Stimulated activated effector memory CD8-positive, alpha-beta T cell treated with anti-CD3 and anti-CD28 coated beads, Interleukin-12 subunit alpha, Interleukin-12 subunit beta, amount 100 ng/mL, for 72 hours (primary cell): Measurements from ENCODE around the gene AMELX.

Experiments used
- ATAC-seq: fragments of 150-1000 bp; cut with Tn5 transposase; 2 replicates; pipeline ENCODE4 v1.10.0; 2021
- DNase-seq, 2 donors: peaks; one replicate each; pipeline ENCODE4 v3.0.0; 2021 to 2022; ENCODE audit warnings: low spot score in 2 of 2
- H3K27ac Mint-ChIP-seq: one replicate; pipeline ENCODE4 v1.8.0; 2022; ENCODE audit warnings: mild to moderate bottlenecking, mixed read lengths
- H3K36me3 Mint-ChIP-seq: one replicate; pipeline ENCODE4 v1.8.0; 2022; ENCODE audit warnings: mild to moderate bottlenecking, mixed read lengths
- H3K4me1 Mint-ChIP-seq: one replicate; pipeline ENCODE4 v1.8.0; 2022; ENCODE audit warnings: mixed read lengths
- H3K4me3 Mint-ChIP-seq: one replicate; pipeline ENCODE4 v1.8.0; 2022; ENCODE audit warnings: mild to moderate bottlenecking, mixed read lengths
- H3K9me3 Mint-ChIP-seq: one replicate; pipeline ENCODE4 v1.8.0; 2022; ENCODE audit warnings: mixed read lengths

Gene AMELX

GRCh38 chrX:11285651-11286050 lies 7.6 kb upstream of the AMELX start:
- Mint-ChIP-seq H3K27ac (no peak overlapping the region), H3K4me3 (no peak overlapping the region), H3K9me3 (no peaks in the 10 kb centered on the region), H3K4me1 (no peaks in the 10 kb centered on the region), H3K36me3 (no peaks in the 10 kb centered on the region)
- no peak for ATAC-seq
- DNase-seq = no peak

GRCh38 chrX:11287505-11287904 lies 5.7 kb upstream of the AMELX start:
- H3K4me3 Mint-ChIP-seq = no peak overlapping the region
- no peaks in the 10 kb centered on the region for H3K4me1 Mint-ChIP-seq
- no peaks in the 10 kb centered on the region for H3K36me3 Mint-ChIP-seq
- H3K9me3 Mint-ChIP-seq = no peaks in the 10 kb centered on the region
- no peak overlapping the region for H3K27ac Mint-ChIP-seq
- DNase-seq = no peak
- no peak for ATAC-seq

- DNase-seq (no peak), ATAC-seq (no peak)
- Mint-ChIP-seq H3K4me1 (no peaks in the 10 kb centered on the region), H3K9me3 (no peaks in the 10 kb centered on the region), H3K4me3 (no peak overlapping the region), H3K36me3 (no peaks in the 10 kb centered on the region), H3K27ac (no peak overlapping the region)
Measured at GRCh38 chrX:11290416-11291102, 2.7 kb upstream of the AMELX start.

GRCh38 chrX:11296051-11296450 lies 2.8 kb downstream of the AMELX start:
- no peaks in the 10 kb centered on the region for H3K9me3 Mint-ChIP-seq
- no peak overlapping the region for H3K27ac Mint-ChIP-seq
- ATAC-seq = no peak
- H3K4me1 Mint-ChIP-seq = no peaks in the 10 kb centered on the region
- no peak for DNase-seq
- no peaks in the 10 kb centered on the region for H3K36me3 Mint-ChIP-seq
- H3K4me3 Mint-ChIP-seq = no peak overlapping the region

- Mint-ChIP-seq H3K4me3 (no peak overlapping the region), H3K36me3 (no peaks in the 10 kb centered on the region), H3K9me3 (no peaks in the 10 kb centered on the region)
Measured at GRCh38 chrX:11298600-11298999, 5.4 kb downstream of the AMELX start.

GRCh38 chrX:11304829-11305228 lies 11.6 kb downstream of the AMELX start:
- no peak for ATAC-seq
- no peaks in the 10 kb centered on the region for H3K9me3 Mint-ChIP-seq
- H3K4me3 Mint-ChIP-seq = no peak overlapping the region

More at GRCh38 chrX:11298600-11298999, 5.4 kb downstream of the AMELX start:
- no peak overlapping the region for H3K27ac Mint-ChIP-seq
- H3K4me1 Mint-ChIP-seq = no peaks in the 10 kb centered on the region
- DNase-seq (no peak), ATAC-seq (no peak)

GRCh38 chrX:11305641-11306040 lies 12.4 kb downstream of the AMELX start:
- no peak for DNase-seq
- Mint-ChIP-seq H3K4me3 (no peak overlapping the region), H3K9me3 (no peaks in the 10 kb centered on the region), H3K36me3 (no peaks in the 10 kb centered on the region), H3K4me1 (no peaks in the 10 kb centered on the region), H3K27ac (no peak overlapping the region)
- ATAC-seq = no peak

More at GRCh38 chrX:11304829-11305228, 11.6 kb downstream of the AMELX start:
- H3K27ac Mint-ChIP-seq = no peak overlapping the region
- H3K36me3 Mint-ChIP-seq = no peaks in the 10 kb centered on the region
- DNase-seq = no peak
- H3K4me1 Mint-ChIP-seq = no peaks in the 10 kb centered on the region

- Mint-ChIP-seq H3K4me1 (no peaks in the 10 kb centered on the region), H3K27ac (no peak overlapping the region), H3K4me3 (no peak overlapping the region), H3K9me3 (peaks cover 3% of the 10 kb centered on the region), H3K36me3 (no peaks in the 10 kb centered on the region)
- ATAC-seq = no peak
- no peak for DNase-seq
Measured at GRCh38 chrX:11309220-11309619, 16.0 kb downstream of the AMELX start.

- no peak overlapping the region for H3K4me3 Mint-ChIP-seq
- no peak overlapping the region for H3K27ac Mint-ChIP-seq
- no peak for DNase-seq
- no peak for ATAC-seq
- H3K36me3 Mint-ChIP-seq = no peaks in the 10 kb centered on the region
- no peaks in the 10 kb centered on the region for H3K4me1 Mint-ChIP-seq
- H3K9me3 Mint-ChIP-seq = peaks cover 3% of the 10 kb centered on the region
Measured at GRCh38 chrX:11311706-11312105, 18.5 kb downstream of the AMELX start.

- DNase-seq (no peak), ATAC-seq (no peak)
- H3K4me1 Mint-ChIP-seq = no peaks in the 10 kb centered on the region
- no peaks in the 10 kb centered on the region for H3K36me3 Mint-ChIP-seq
- no peak overlapping the region for H3K27ac Mint-ChIP-seq
- H3K4me3 Mint-ChIP-seq = no peak overlapping the region
- no peaks in the 10 kb centered on the region for H3K9me3 Mint-ChIP-seq
Measured at GRCh38 chrX:11319806-11320520, 26.8 kb downstream of the AMELX start.

- DNase-seq (no peak), ATAC-seq (no peak)
- Mint-ChIP-seq H3K27ac (no peak overlapping the region), H3K4me3 (no peak overlapping the region), H3K9me3 (no peaks in the 10 kb centered on the region), H3K36me3 (no peaks in the 10 kb centered on the region), H3K4me1 (no peaks in the 10 kb centered on the region)
Measured at GRCh38 chrX:11321986-11322385, 28.8 kb downstream of the AMELX start.

GRCh38 chrX:11328134-11328533 lies 34.9 kb downstream of the AMELX start:
- no peak overlapping the region for H3K4me3 Mint-ChIP-seq
- no peaks in the 10 kb centered on the region for H3K9me3 Mint-ChIP-seq
- ATAC-seq (no peak), DNase-seq (no peak)
- H3K4me1 Mint-ChIP-seq = no peaks in the 10 kb centered on the region
- no peak overlapping the region for H3K27ac Mint-ChIP-seq
- no peaks in the 10 kb centered on the region for H3K36me3 Mint-ChIP-seq

GRCh38 chrX:11329021-11329420 lies 35.8 kb downstream of the AMELX start:
- no peaks in the 10 kb centered on the region for H3K36me3 Mint-ChIP-seq
- H3K4me3 Mint-ChIP-seq = no peak overlapping the region
- DNase-seq (no peak), ATAC-seq (no peak)
- H3K4me1 Mint-ChIP-seq = no peaks in the 10 kb centered on the region
- no peak overlapping the region for H3K27ac Mint-ChIP-seq
- H3K9me3 Mint-ChIP-seq = no peaks in the 10 kb centered on the region

- Mint-ChIP-seq H3K27ac (no peak overlapping the region), H3K9me3 (no peaks in the 10 kb centered on the region), H3K4me1 (no peaks in the 10 kb centered on the region), H3K36me3 (no peaks in the 10 kb centered on the region), H3K4me3 (no peak overlapping the region)
- DNase-seq = no peak
- ATAC-seq = no peak
Measured at GRCh38 chrX:11331788-11332187, 38.6 kb downstream of the AMELX start.

GRCh38 chrX:11334165-11334564 lies 41.0 kb downstream of the AMELX start:
- peaks cover 4% of the 10 kb centered on the region for H3K9me3 Mint-ChIP-seq
- ATAC-seq (no peak), DNase-seq (no peak)
- no peak overlapping the region for H3K4me3 Mint-ChIP-seq
- H3K4me1 Mint-ChIP-seq = no peaks in the 10 kb centered on the region
- no peak overlapping the region for H3K27ac Mint-ChIP-seq
- H3K36me3 Mint-ChIP-seq = no peaks in the 10 kb centered on the region

GRCh38 chrX:11336201-11336600 lies 43.0 kb downstream of the AMELX start:
- Mint-ChIP-seq H3K36me3 (no peaks in the 10 kb centered on the region), H3K4me3 (no peak overlapping the region), H3K27ac (no peak overlapping the region), H3K9me3 (peaks cover 4% of the 10 kb centered on the region), H3K4me1 (no peaks in the 10 kb centered on the region)
- ATAC-seq (no peak), DNase-seq (no peak)
